Mesenchymal stem cell (in vitro differentiated cells and primary cell): Measurements from ENCODE around the gene PRKCB.
A peak's percentile ranks its signal among the peaks of the same experiment; 100 is the strongest.

Experiments
- DNase-seq: peaks from one replicate; pipeline ENCODE4 v3.0.0-alpha.2; 2013
- H2AFZ ChIP-seq: one replicate; pipeline ENCODE4 v1.6.1; 2013; ENCODE audit warnings: low read depth, mild to moderate bottlenecking, control low read depth, inconsistent platforms, low read length, moderate library complexity
- H2AK5ac ChIP-seq: 2 replicates; pipeline ENCODE4 v1.6.1; 2013; ENCODE audit warnings: low read length, moderate library complexity, mild to moderate bottlenecking, inconsistent platforms; ENCODE audit not compliant: severe bottlenecking
- H2BK120ac ChIP-seq: one replicate; pipeline ENCODE4 v1.6.1; 2013; ENCODE audit warnings: low read depth, mild to moderate bottlenecking, inconsistent platforms, low read length, moderate library complexity
- H2BK12ac ChIP-seq, 2 experiments: one replicate each; pipeline ENCODE4 v1.6.1; 2013; ENCODE audit warnings: inconsistent platforms in 2 of 2, low read length in 2 of 2, mild to moderate bottlenecking in 2 of 2, moderate library complexity in 2 of 2, control low read depth in 1 of 2
- H2BK15ac ChIP-seq: one replicate; pipeline ENCODE4 v1.6.1; 2013; ENCODE audit warnings: mild to moderate bottlenecking, low read depth, inconsistent platforms; ENCODE audit not compliant: poor library complexity, severe bottlenecking
- H2BK5ac ChIP-seq: 2 replicates; pipeline ENCODE4 v1.6.1; 2013; ENCODE audit warnings: low read depth, mild to moderate bottlenecking, low read length, control low read depth, inconsistent platforms; ENCODE audit not compliant: poor library complexity, severe bottlenecking
- H3K14ac ChIP-seq, 2 experiments: one replicate each; pipeline ENCODE4 v1.6.1; 2013; ENCODE audit warnings: inconsistent platforms in 2 of 2, low read length in 2 of 2, control low read depth in 1 of 2, mild to moderate bottlenecking in 1 of 2, moderate library complexity in 1 of 2
- H3K18ac ChIP-seq, 2 experiments: one replicate each; pipeline ENCODE4 v1.6.1; 2013; ENCODE audit warnings: inconsistent platforms in 2 of 2, low read length in 2 of 2, control low read depth in 1 of 2, low read depth in 1 of 2, mild to moderate bottlenecking in 1 of 2
- H3K23ac ChIP-seq, 2 experiments: one replicate each; pipeline ENCODE4 v1.6.1; 2013; ENCODE audit warnings: inconsistent platforms in 2 of 2, low read length in 2 of 2, mild to moderate bottlenecking in 2 of 2, moderate library complexity in 2 of 2, control low read depth in 1 of 2
- H3K27ac ChIP-seq: 2 replicates; pipeline ENCODE4 v1.5.1; 2013; ENCODE audit warnings: mild to moderate bottlenecking, moderate library complexity, low read length, control low read depth, inconsistent platforms; ENCODE audit not compliant: poor library complexity, severe bottlenecking
- H3K27me3 ChIP-seq, 2 experiments: 2 replicates each; pipeline versions ENCODE4 v1.6.1 to v1.7.0; 2013; ENCODE audit warnings: low read length in 2 of 2, mild to moderate bottlenecking in 2 of 2, moderate library complexity in 2 of 2, control low read depth in 1 of 2, inconsistent platforms in 1 of 2; ENCODE audit not compliant: control insufficient read depth in 1 of 2, insufficient read depth in 1 of 2
- H3K36me3 ChIP-seq, 2 experiments: 2 replicates each; pipeline versions ENCODE4 v1.6.1 to v1.7.0; 2013; ENCODE audit warnings: low read length in 2 of 2, control low read depth in 1 of 2, inconsistent platforms in 1 of 2, low read depth in 1 of 2, mild to moderate bottlenecking in 1 of 2; ENCODE audit not compliant: insufficient read depth in 2 of 2, control insufficient read depth in 1 of 2
- H3K4ac ChIP-seq, 2 experiments: one replicate each; pipeline ENCODE4 v1.6.1; 2013; ENCODE audit warnings: inconsistent platforms in 2 of 2, low read length in 2 of 2, mild to moderate bottlenecking in 2 of 2, moderate library complexity in 2 of 2, control low read depth in 1 of 2, low read depth in 1 of 2
- H3K4me1 ChIP-seq: 2 replicates; pipeline ENCODE4 v1.6.1; 2013; ENCODE audit warnings: low read depth, low read length, control low read depth; ENCODE audit not compliant: control insufficient read depth, insufficient read depth
- H3K4me2 ChIP-seq: 2 replicates; pipeline ENCODE4 v1.6.1; 2013; ENCODE audit warnings: low read length, mild to moderate bottlenecking, inconsistent platforms; ENCODE audit not compliant: poor library complexity, severe bottlenecking
- H3K4me3 ChIP-seq, 2 experiments: 2 replicates each; pipeline versions ENCODE4 v1.5.1 to v1.7.0; 2013; ENCODE audit warnings: low read length in 2 of 2, mild to moderate bottlenecking in 2 of 2, control low read depth in 1 of 2, low read depth in 1 of 2; ENCODE audit not compliant: insufficient read depth in 1 of 2
- H3K79me1 ChIP-seq: replicated peaks from 2 replicates; pipeline ENCODE4 v1.6.1; 2013; ENCODE audit warnings: mild to moderate bottlenecking, control low read depth, low read length, inconsistent platforms; ENCODE audit not compliant: poor library complexity, severe bottlenecking
- H3K9ac ChIP-seq: 2 replicates; pipeline ENCODE4 v1.7.0; 2013; ENCODE audit warnings: mild to moderate bottlenecking, low read length, moderate library complexity
- H3K9me3 ChIP-seq: 2 replicates; pipeline ENCODE4 v1.7.0; 2013; ENCODE audit warnings: mild to moderate bottlenecking, low read length; ENCODE audit not compliant: control insufficient read depth
- H4K8ac ChIP-seq: one replicate; pipeline ENCODE4 v1.6.1; 2013; ENCODE audit warnings: inconsistent platforms, mild to moderate bottlenecking, low read length, moderate library complexity
- H4K91ac ChIP-seq: one replicate; pipeline ENCODE4 v1.6.1; 2013; ENCODE audit warnings: mild to moderate bottlenecking, low read length, inconsistent platforms
- WGBS: methylation state at CpG from one replicate; pipeline ENCODE4 v1.1.7; 2013; ENCODE audit warnings: mixed read lengths; 5-methylcytosine and 5-hydroxymethylcytosine counted together

PRKCB gene

DNA sequence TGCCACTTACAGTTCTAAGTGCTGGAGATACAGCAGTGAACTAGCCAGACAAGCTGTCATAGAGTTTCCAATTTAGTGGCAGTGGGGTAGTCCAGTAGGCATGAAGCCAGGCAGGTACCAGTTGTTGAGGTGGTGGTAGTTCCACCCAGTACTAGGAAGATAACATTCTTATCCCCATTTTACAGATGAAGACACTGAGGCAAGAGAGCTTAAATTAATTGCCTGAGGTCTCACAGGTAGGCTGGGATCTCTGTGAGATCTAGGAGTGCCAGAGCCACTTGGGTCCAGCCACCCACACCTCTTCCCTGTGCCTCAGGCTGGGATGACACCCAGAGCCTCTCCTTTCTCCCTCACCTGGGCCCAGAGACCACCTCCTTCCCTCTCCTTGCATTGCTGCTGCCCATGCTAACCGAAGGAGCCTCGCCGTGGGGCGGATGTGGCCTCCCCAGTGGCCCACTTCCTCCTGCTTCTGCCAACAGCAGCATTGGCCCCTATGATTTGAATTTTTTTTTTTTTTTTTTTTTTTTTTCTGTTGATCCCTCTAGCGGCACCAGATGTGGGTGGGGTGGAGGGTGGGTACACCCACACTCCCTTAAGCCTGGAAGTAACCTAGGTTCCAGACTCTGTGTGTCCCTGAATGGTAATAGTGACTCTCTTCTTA is 114.0 kb downstream of the PRKCB start:
- no peaks in the 10 kb centered on the region for H3K79me1 ChIP-seq
- H2AFZ ChIP-seq: no peak overlapping the region
- no peak for DNase-seq
- no peak overlapping the region for H2BK120ac ChIP-seq
- no peak overlapping the region for H2BK15ac ChIP-seq
- H3K27ac ChIP-seq: no peak overlapping the region
- H3K18ac ChIP-seq: no peak overlapping the region
- no peak overlapping the region for H3K14ac ChIP-seq
- H3K4me1 ChIP-seq: no peaks in the 10 kb centered on the region
- H3K4me3 ChIP-seq: no peak overlapping the region
- H3K9me3 ChIP-seq: no peaks in the 10 kb centered on the region
- H2AK5ac ChIP-seq: no peak overlapping the region
- no peak overlapping the region for H3K4me2 ChIP-seq
- H3K9ac ChIP-seq: no peak overlapping the region
- H4K8ac ChIP-seq: no peak overlapping the region
- no peaks in the 10 kb centered on the region for H3K36me3 ChIP-seq
- 73% methylated on average over 2 of the region's 5 CpGs for WGBS
- H2BK12ac ChIP-seq: no peak overlapping the region
- H3K4ac ChIP-seq: no peak overlapping the region
- H3K27me3 ChIP-seq: no peaks in the 10 kb centered on the region
- H3K23ac ChIP-seq: no peak overlapping the region
- H4K91ac ChIP-seq: no peak overlapping the region
- H2BK5ac ChIP-seq: no peak overlapping the region

DNA sequence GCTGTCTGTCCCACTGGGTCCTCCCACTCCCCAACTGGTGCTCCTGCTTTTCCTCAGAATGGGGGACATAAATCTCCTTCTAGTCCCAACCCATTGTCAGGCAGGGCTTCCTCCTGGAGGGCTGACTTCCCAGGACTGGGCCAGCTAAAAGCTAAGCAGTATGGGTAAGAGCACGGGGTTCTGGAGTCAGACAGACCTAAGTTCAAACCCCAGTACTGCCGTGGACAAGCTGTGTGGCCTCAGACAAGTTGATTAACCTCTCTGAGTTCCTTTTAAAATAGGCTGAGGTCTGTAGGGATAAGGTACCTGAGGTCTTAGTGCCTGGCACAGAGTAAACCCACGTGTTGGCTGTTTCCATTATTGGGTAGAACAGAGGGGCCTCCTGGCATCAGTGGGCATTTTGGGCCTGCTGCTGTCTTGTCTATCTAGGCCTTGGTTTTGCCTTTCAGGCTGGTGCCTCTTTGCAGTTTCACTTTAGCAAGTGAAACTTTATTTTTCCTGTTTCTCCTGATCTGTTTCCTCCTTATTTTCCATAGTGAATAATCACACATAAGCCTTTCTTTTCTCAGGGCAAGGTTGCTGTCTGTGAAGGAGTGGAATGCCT is 114.6 kb downstream of the PRKCB start:
- H3K23ac ChIP-seq: no peak overlapping the region
- H2BK5ac ChIP-seq: no peak overlapping the region
- no peaks in the 10 kb centered on the region for H3K27me3 ChIP-seq
- no peaks in the 10 kb centered on the region for H3K4me1 ChIP-seq
- H3K4me3 ChIP-seq: no peak overlapping the region
- H3K79me1 ChIP-seq: no peaks in the 10 kb centered on the region
- no peaks in the 10 kb centered on the region for H3K36me3 ChIP-seq
- no peak overlapping the region for H4K91ac ChIP-seq
- no peak overlapping the region for H3K9ac ChIP-seq
- WGBS: 43% methylated on average over 3 of the region's 3 CpGs
- no peak overlapping the region for H3K27ac ChIP-seq
- H3K18ac ChIP-seq: no peak overlapping the region
- no peak overlapping the region for H3K4ac ChIP-seq
- H2BK12ac ChIP-seq: no peak overlapping the region
- H2AFZ ChIP-seq: no peak overlapping the region
- H3K9me3 ChIP-seq: no peaks in the 10 kb centered on the region
- no peak overlapping the region for H3K14ac ChIP-seq
- no peak overlapping the region for H3K4me2 ChIP-seq
- H2BK15ac ChIP-seq: no peak overlapping the region
- no peak overlapping the region for H2BK120ac ChIP-seq
- no peak for DNase-seq
- no peak overlapping the region for H4K8ac ChIP-seq
- no peak overlapping the region for H2AK5ac ChIP-seq

DNA sequence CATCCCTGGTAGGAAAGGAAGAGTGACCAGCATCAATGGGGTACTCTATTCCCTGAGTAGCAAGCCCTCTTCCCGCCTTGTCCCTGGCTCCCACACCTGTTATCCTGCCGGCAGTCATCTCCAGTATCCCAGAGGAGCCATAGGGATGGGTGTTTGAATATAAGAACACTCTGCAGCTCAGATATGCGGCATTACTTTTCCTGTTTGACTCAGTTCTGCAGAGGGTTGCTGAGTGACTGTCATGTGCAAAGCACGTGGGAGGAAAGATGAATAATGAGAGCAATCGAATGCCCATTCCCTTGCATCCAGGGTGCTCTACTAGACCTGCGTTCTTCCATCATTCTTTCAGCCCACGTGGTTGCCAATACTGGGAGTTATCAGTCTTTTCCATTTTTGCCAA is 115.1 kb downstream of the PRKCB start:
- H3K4me1 ChIP-seq: no peaks in the 10 kb centered on the region
- H3K79me1 ChIP-seq: no peaks in the 10 kb centered on the region
- no peaks in the 10 kb centered on the region for H3K9me3 ChIP-seq
- H3K4me3 ChIP-seq: no peak overlapping the region
- no peak overlapping the region for H2BK15ac ChIP-seq
- H3K4ac ChIP-seq: no peak overlapping the region
- no peaks in the 10 kb centered on the region for H3K27me3 ChIP-seq
- H3K14ac ChIP-seq: no peak overlapping the region
- DNase-seq: no peak
- 62% methylated on average over 5 of the region's 7 CpGs for WGBS
- H3K36me3 ChIP-seq: no peaks in the 10 kb centered on the region
- H3K4me2 ChIP-seq: no peak overlapping the region
- no peak overlapping the region for H3K23ac ChIP-seq
- no peak overlapping the region for H3K18ac ChIP-seq
- H2AFZ ChIP-seq: no peak overlapping the region
- H4K8ac ChIP-seq: no peak overlapping the region
- H4K91ac ChIP-seq: no peak overlapping the region
- no peak overlapping the region for H2BK120ac ChIP-seq
- H2BK5ac ChIP-seq: no peak overlapping the region
- no peak overlapping the region for H3K27ac ChIP-seq
- no peak overlapping the region for H2AK5ac ChIP-seq
- no peak overlapping the region for H2BK12ac ChIP-seq
- H3K9ac ChIP-seq: no peak overlapping the region

DNA sequence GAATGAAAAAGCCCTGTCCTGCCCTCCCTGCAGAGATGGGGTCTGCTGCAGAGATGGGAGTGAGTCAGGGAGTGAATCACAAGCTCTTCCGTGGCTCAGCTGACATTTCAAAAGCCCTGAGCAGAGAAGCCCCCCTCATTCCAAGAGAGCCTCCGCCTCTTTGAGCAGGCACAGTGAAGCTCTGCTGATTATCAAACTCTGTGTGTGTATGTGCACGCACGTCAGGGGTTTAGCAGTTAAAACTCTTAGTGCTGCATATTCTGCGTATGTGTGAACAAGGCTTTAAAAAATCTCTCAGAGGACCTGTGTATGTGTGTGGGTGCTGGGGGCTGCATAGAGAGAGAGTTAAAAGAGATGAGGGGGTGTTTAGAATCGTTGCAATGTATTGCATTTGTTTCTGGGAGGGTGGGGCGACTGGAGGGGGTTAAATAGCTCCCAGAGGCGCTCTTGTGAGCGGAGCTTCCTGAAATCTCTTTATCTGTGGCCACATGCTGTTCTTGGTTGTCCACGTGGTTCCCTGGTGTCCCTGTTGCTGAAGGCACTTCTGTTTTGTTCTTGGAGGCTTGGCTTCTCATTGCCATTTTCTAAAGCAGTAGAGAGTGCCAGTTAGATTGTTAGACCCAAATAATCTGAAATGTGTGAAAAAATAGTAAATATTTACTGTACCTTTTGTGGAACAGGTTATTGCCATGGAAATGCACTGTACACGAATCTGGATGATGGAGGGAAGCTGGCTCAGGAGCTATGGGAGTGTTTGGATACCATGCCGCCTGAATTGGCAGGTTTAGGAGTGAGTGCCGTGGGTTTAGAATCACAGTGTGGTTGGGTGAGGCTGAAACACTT is 116.6 kb downstream of the PRKCB start:
- 17% methylated on average over 13 of the region's 13 CpGs for WGBS
- H4K91ac ChIP-seq: no peak overlapping the region
- H3K18ac ChIP-seq: no peak overlapping the region
- H3K36me3 ChIP-seq: no peaks in the 10 kb centered on the region
- H3K4me3 ChIP-seq: peak overlapping the region in 1 of 2 experiments; percentile 14
- no peak overlapping the region for H4K8ac ChIP-seq
- no peak overlapping the region for H2BK120ac ChIP-seq
- H3K27me3 ChIP-seq: no peaks in the 10 kb centered on the region
- no peaks in the 10 kb centered on the region for H3K9me3 ChIP-seq
- no peaks in the 10 kb centered on the region for H3K79me1 ChIP-seq
- no peak overlapping the region for H2BK5ac ChIP-seq
- no peak overlapping the region for H2AK5ac ChIP-seq
- no peak overlapping the region for H3K4me2 ChIP-seq
- DNase-seq: no peak
- H2AFZ ChIP-seq: no peak overlapping the region
- H2BK15ac ChIP-seq: no peak overlapping the region
- no peak overlapping the region for H3K14ac ChIP-seq
- H3K9ac ChIP-seq: peak overlapping the region; percentile 44
- H3K27ac ChIP-seq: no peak overlapping the region
- no peaks in the 10 kb centered on the region for H3K4me1 ChIP-seq
- H3K4ac ChIP-seq: no peak overlapping the region
- no peak overlapping the region for H2BK12ac ChIP-seq
- H3K23ac ChIP-seq: no peak overlapping the region
